ENCODE data around the gene CLBA1.

DNA sequence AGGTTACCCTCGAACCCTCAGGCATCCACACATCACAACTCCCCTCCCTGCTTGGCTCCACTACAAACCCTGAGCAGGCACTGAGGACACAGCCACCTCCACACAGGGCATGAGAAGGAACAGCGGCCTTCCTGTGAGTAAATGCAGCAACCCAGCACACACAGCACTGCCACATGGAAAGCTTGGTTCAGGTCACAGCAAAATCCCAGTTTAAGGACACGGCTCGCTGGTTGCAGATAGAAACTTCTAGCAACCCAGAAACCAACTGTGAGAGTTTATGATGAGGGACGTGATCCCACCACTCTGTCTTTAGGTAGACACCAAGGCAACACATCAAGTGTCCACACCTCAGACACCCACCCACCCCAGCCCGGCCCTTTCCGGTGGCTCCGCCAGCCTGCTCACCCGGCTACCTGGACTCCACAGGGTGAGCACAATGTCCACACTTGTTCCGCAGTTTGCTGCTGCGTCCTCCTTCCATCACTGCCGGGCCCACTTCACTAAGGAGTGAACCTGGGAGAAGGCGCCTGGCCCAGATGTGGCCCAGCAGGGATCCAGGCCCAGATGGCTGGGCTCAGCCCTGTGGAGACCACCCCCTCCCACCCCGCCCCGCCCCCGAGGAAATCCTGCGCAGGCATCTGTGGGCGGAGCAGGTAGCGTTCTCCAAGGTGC lies 22.1 kb downstream of the CLBA1 start:
- TF ChIP-seq, protein P1, sequence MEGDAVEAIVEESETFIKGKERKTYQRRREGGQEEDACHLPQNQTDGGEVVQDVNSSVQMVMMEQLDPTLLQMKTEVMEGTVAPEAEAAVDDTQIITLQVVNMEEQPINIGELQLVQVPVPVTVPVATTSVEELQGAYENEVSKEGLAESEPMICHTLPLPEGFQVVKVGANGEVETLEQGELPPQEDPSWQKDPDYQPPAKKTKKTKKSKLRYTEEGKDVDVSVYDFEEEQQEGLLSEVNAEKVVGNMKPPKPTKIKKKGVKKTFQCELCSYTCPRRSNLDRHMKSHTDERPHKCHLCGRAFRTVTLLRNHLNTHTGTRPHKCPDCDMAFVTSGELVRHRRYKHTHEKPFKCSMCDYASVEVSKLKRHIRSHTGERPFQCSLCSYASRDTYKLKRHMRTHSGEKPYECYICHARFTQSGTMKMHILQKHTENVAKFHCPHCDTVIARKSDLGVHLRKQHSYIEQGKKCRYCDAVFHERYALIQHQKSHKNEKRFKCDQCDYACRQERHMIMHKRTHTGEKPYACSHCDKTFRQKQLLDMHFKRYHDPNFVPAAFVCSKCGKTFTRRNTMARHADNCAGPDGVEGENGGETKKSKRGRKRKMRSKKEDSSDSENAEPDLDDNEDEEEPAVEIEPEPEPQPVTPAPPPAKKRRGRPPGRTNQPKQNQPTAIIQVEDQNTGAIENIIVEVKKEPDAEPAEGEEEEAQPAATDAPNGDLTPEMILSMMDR (IDR thresholded peaks at IDR 0.05 in 4 of 5, conservative IDR thresholded peaks at IDR 0.05 in 1 of 5), result no peak
- no peak for TF ChIP-seq POLR2A (IDR thresholded peaks at IDR 0.05)

Measured in gastrocnemius medialis (tissue), 4 donors.